Tibial artery (tissue), 4 donors: ENCODE results near the gene EP300.
"Not testable (repeated sequence)": the region's sequence is repeated elsewhere in the genome, so short reads cannot be mapped to it uniquely, and the experiment has no call there.

Experiments used
- DNase-seq, 2 donors: peaks; one replicate each; pipeline ENCODE4 v3.0.0-alpha.2; 2019
- H3K27ac ChIP-seq, 2 donors: fragments of 200-600 bp; sonication (generic) in 1 of 2; 1 replicate in 1 of 2; 2 replicates in 1 of 2; pipeline ENCODE4 v1.5.1; 2018 to 2019; ENCODE audit warnings: mild to moderate bottlenecking in 1 of 2
- H3K27me3 ChIP-seq, 2 donors: fragments of 200-600 bp; sonication (generic) in 1 of 2; one replicate each; pipeline versions ENCODE4 v1.5.1 to v1.6.0; 2016 to 2019
- H3K36me3 ChIP-seq, 3 donors: fragments of 200-600 bp; sonication (generic) in 2 of 3; one replicate each; pipeline ENCODE4 v1.5.1; 2016 to 2019; ENCODE audit warnings: mild to moderate bottlenecking in 2 of 3
- H3K4me1 ChIP-seq, 4 donors: fragments of 200-600 bp; sonication (generic) in 2 of 4; 1 replicate in 3 of 4; 2 replicates in 1 of 4; pipeline ENCODE4 v1.5.1; 2016 to 2019
- H3K4me3 ChIP-seq, 2 donors: fragments of 200-600 bp; sonication (generic) in 1 of 2; 1 replicate in 1 of 2; 2 replicates in 1 of 2; pipeline ENCODE4 v1.5.1; 2018 to 2019; ENCODE audit warnings: mild to moderate bottlenecking in 2 of 2
- H3K9me3 ChIP-seq, 3 donors: fragments of 200-600 bp; sonication (generic) in 1 of 3; one replicate each; pipeline ENCODE4 v1.5.1; 2016 to 2019
- intact Hi-C: fragments of 100-400 bp; cut with DNase I; formaldehyde crosslinking; loops from one replicate; pipeline ENCODE4 v1.15.0; 2023; ENCODE audit warnings: low total_unique reads
- TF ChIP-seq, protein P1 (sequence below), 2 experiments: fragments of 200-600 bp in 1 of 2; fragments of 450-650 bp in 1 of 2; IDR thresholded peaks; one replicate each; pipeline ENCODE4 v1.5.1; 2017 to 2019; ENCODE audit warnings: antibody characterized with exemption in 2 of 2, mild to moderate bottlenecking in 1 of 2, moderate library complexity in 1 of 2

EP300 gene

DNA sequence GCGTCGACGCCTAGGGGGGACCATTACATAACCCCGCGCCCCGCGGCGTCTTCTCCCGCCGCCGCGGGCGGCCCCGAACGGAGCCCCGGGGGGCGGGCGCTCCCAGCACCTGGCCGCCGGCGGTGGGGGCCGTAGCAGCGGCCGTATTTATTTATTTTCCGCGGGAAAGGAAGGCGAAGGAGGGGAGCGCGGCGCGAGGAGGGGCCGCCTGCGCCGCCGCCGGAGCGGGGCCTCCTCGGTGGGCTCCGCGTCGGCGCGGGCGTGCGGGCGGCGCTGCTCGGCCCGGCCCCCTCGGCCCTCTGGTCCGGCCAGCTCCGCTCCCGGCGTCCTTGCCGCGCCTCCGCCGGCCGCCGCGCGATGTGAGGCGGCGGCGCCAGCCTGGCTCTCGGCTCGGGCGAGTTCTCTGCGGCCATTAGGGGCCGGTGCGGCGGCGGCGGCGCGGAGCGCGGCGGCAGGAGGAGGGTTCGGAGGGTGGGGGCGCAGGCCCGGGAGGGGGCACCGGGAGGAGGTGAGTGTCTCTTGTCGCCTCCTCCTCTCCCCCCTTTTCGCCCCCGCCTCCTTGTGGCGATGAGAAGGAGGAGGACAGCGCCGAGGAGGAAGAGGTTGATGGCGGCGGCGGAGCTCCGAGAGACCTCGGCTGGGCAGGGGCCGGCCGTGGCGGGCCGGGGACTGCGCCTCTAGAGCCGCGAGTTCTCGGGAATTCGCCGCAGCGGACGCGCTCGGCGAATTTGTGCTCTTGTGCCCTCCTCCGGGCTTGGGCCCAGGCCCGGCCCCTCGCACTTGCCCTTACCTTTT is at the start of gene EP300:
Gene EP300 (plus strand): TSS at position 570 of the 795 bp plus-strand sequence. CDS start 413 bp downstream, outside the sequence.
- intact Hi-C loops = loop anchor here (5.0 to 10.0 kb wide), 2 partner anchors 70 to 103 kb away; no protein-coding TSS in a partner anchor
- Histone ChIP-seq H3K9me3 (no peaks in the 10 kb centered on the region), H3K27ac (peak within 1 kb of the TSS; percentile 100), H3K36me3 (no peaks in the 10 kb centered on the region), H3K27me3 (no peaks in the 10 kb centered on the region), H3K4me1 (peaks cover 0 to 39% (median 20%) of the 10 kb centered on the region in 4 donors), H3K4me3 (peak within 1 kb of the TSS; percentile 99)
- peak; percentile 93 for DNase-seq
- TF ChIP-seq, protein P1, sequence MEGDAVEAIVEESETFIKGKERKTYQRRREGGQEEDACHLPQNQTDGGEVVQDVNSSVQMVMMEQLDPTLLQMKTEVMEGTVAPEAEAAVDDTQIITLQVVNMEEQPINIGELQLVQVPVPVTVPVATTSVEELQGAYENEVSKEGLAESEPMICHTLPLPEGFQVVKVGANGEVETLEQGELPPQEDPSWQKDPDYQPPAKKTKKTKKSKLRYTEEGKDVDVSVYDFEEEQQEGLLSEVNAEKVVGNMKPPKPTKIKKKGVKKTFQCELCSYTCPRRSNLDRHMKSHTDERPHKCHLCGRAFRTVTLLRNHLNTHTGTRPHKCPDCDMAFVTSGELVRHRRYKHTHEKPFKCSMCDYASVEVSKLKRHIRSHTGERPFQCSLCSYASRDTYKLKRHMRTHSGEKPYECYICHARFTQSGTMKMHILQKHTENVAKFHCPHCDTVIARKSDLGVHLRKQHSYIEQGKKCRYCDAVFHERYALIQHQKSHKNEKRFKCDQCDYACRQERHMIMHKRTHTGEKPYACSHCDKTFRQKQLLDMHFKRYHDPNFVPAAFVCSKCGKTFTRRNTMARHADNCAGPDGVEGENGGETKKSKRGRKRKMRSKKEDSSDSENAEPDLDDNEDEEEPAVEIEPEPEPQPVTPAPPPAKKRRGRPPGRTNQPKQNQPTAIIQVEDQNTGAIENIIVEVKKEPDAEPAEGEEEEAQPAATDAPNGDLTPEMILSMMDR (IDR thresholded peaks at IDR 0.05) = peak; percentile 30 to 42

DNA sequence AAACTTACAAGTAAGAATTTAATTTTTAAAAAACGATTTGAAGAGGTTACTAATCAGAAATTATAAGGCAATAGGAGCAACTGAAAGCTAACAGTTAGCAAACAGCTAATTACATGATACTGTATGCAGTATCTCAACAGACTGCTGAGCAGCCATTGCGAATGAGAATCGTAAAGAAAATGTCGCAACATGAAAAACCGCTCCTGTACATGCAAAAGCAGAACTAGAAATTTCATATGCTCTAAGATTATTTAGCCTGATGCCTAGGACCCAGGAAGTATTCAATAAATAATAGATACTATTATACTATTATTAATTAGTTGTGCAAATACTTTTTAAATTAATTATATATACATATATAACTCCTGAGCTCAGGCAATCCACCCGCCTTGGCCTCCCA is 48.7 kb upstream of the EP300 start:
- peaks cover 0 to 7% (median under 1%) of the 10 kb centered on the region in 4 donors for H3K4me1 ChIP-seq
- intact Hi-C loops = no loop called here
- no peak overlapping the region for H3K27ac ChIP-seq
- TF ChIP-seq, protein P1 (IDR thresholded peaks at IDR 0.05) = no peak
- H3K9me3 ChIP-seq = no peaks in the 10 kb centered on the region
- H3K4me3 ChIP-seq = no peak overlapping the region
- DNase-seq = no peak
- H3K27me3 ChIP-seq = peaks cover 0 to 3% of the 10 kb centered on the region in 2 donors
- no peaks in the 10 kb centered on the region for H3K36me3 ChIP-seq

DNA sequence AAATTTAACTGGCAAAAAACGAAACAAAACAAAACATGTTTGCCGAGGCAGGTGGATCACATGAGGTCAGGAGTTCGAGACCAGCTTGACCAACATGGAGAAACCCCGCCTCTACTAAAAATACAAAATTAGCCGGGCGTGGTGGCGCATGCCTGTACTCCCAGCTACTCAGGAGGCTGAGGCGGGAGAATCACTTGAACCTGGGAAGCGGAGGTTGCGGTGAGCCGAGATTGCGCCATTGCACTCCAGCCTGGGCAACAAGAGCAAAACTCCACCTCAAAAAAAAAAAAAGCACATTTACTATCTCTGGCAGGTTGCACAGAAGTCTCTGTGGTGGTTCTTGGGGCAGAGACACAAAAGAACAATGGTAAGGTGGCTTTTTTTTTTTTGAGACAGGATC is 46.8 kb upstream of the EP300 start:
- H3K27me3 ChIP-seq, H3K27ac ChIP-seq, intact Hi-C loops, H3K36me3 ChIP-seq, DNase-seq, H3K9me3 ChIP-seq, H3K4me3 ChIP-seq: not testable (repeated sequence)
- peaks cover 0 to 14% (median 5%) of the 10 kb centered on the region in 4 donors for H3K4me1 ChIP-seq

DNA sequence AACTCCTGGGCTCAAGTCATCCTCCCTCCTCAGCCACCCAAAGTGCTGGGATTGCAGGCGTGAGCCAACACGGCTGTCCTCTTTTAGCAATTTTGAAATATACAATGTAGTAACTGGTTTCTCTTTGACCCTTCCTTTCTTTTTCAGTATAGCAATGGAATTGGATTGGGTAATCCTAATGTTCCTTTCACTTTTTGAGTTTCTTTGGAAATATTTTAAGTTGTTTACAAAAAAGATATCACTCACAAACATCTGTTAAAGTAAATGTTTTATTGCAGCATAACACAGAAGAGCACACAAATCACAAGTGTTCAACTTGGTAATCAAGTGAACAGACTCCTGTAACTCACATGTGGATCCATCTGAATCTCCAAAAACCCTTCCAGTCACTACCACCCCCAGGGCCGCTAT is 44.6 kb upstream of the EP300 start:
- Histone ChIP-seq H3K9me3 (no peaks in the 10 kb centered on the region), H3K4me3 (no peak overlapping the region), H3K4me1 (peaks cover 0 to 14% (median 5%) of the 10 kb centered on the region in 4 donors), H3K27me3 (no peaks in the 10 kb centered on the region), H3K27ac (no peak overlapping the region), H3K36me3 (no peaks in the 10 kb centered on the region)
- DNase-seq = no peak
- TF ChIP-seq, protein P1 (IDR thresholded peaks at IDR 0.05) = no peak
- intact Hi-C loops = no loop called here

DNA sequence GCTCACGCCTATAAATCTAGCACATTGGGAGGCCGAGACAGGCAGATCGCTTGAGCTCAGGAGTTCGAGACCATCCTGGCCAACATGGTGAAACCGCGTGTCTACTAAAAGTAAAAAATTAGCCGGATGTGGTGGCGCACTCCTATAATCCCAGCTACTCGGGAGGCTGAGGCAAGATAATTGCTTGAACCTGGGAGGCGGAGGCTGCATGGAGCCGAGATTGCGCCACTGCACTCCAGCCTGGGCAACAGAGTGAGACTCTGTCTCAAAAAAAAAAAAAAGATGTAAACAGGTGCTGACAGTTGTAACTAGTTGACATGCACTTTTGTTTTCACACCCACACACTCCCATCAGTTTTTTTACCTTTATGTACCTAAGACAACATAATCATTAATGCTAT is 44.0 kb upstream of the EP300 start:
- Histone ChIP-seq H3K4me1 (peaks cover 0 to 14% (median 5%) of the 10 kb centered on the region in 4 donors), H3K4me3 (peak overlapping the region; percentile 33 to 49), H3K27ac (peak overlapping the region; percentile 55 to 57)
- DNase-seq, H3K27me3 ChIP-seq, intact Hi-C loops, H3K9me3 ChIP-seq, H3K36me3 ChIP-seq: not testable (repeated sequence)

DNA sequence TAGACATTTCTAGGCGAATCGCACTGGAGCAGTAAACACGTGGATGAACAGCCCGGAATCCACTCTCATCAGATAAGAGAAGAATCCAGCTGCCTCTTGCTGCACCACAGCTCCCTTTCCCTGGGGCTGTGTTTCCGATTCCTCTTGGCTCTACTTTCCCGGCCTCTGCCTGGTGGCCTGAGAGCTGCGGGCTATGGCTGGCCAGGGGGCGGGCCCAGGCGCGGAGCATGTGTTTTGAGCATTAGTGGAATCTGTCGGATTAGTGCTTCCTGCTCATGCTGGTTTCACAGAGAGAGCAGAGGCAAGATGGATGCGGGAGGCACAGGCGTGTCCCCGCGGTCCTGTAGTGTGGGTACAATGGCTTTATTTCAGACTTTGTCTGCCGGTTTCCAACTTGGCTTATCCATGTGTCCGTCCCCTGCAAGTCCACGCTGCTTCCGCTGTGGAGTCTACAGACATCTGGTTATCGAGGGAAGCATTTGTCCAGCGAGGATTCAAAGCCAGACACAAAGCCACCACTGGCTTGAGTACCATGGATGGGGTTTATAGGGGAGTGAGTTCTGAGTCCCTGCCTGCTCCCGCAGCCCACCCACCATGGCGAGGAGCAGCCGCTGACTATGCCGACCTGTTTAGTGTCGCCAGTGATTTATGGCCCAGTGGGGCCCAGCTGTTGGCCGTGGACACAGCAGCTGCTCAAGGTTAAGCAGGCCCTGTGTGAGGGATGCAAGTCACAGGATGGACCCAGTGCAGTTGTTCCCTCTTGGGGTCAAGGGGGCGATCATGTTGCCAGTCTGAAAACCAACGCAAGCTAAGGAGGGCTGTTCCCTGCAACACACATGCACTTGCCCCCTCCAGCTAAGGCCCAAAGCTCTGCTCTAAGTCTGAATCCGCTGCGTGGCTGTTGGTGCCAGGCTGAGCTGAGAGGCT is 43.3 kb upstream of the EP300 start:
- H3K36me3 ChIP-seq = no peaks in the 10 kb centered on the region
- TF ChIP-seq, protein P1 (IDR thresholded peaks at IDR 0.05) = no peak
- peak; percentile 75 to 84 for DNase-seq
- H3K4me1 ChIP-seq = peaks cover 0 to 14% (median 5%) of the 10 kb centered on the region in 4 donors
- peak overlapping the region; percentile 55 to 57 for H3K27ac ChIP-seq
- H3K27me3 ChIP-seq = no peaks in the 10 kb centered on the region
- H3K9me3 ChIP-seq = no peaks in the 10 kb centered on the region
- H3K4me3 ChIP-seq = peak overlapping the region; percentile 33 to 49
- intact Hi-C loops = no loop called here

DNA sequence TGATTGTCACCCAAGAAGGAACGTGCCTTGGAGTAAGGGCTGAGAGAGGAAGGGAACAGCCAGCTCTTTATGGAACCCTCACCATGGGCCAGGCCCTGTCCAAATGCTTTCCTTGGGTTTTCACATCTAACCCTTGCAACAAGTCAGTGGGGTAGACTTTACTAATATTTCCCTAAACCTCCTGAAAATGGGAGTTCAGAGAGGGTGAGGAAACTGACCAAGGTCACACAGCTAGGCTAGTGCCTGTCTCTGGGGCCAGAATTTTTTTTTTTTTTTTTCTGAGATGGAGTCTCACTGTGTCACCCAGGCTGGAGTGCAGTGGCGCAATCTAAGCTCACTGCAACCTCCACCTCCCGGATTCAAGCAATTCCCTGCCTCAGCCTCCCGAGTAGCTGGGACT is 42.6 kb upstream of the EP300 start:
- peak overlapping the region in 1 of 2 donors; percentile 57 for H3K27ac ChIP-seq
- H3K36me3 ChIP-seq, H3K9me3 ChIP-seq, H3K27me3 ChIP-seq, intact Hi-C loops, H3K4me3 ChIP-seq, DNase-seq: not testable (repeated sequence)
- peaks cover 0 to 14% (median 5%) of the 10 kb centered on the region in 4 donors for H3K4me1 ChIP-seq
